Effector memory CD4-positive, alpha-beta T cell (primary cell): ENCODE data around the gene FLVCR1.
A peak's percentile ranks its signal among the peaks of the same experiment; 100 is the strongest.
"Not testable (repeated sequence)": the region's sequence is repeated elsewhere in the genome, so short reads cannot be mapped to it uniquely, and the experiment has no call there.

Source experiments
- DNase-seq, 3 donors: peaks; one replicate each; pipeline ENCODE4 v3.0.0-alpha.2; 2020
- H3K27ac ChIP-seq: 2 replicates; pipeline ENCODE4 v1.7.0; 2013; ENCODE audit warnings: mild to moderate bottlenecking, low read length, moderate library complexity; ENCODE audit not compliant: insufficient read depth, poor library complexity, severe bottlenecking
- H3K27me3 ChIP-seq: replicated peaks from 2 replicates; pipeline ENCODE4 v1.7.0; 2013; ENCODE audit warnings: mild to moderate bottlenecking, low read length; ENCODE audit not compliant: insufficient read depth, control insufficient read depth, poor library complexity, severe bottlenecking
- H3K36me3 ChIP-seq: 2 replicates; pipeline ENCODE4 v1.7.0; 2013; ENCODE audit warnings: mild to moderate bottlenecking, low read length, moderate library complexity; ENCODE audit not compliant: control insufficient read depth, insufficient read depth
- H3K4me1 ChIP-seq: 2 replicates; pipeline ENCODE4 v1.7.0; 2013; ENCODE audit warnings: low read length, mild to moderate bottlenecking; ENCODE audit not compliant: control insufficient read depth, insufficient read depth, poor library complexity, severe bottlenecking
- H3K4me3 ChIP-seq: 2 replicates; pipeline ENCODE4 v1.7.0; 2013; ENCODE audit warnings: low read length, low read depth, mild to moderate bottlenecking; ENCODE audit not compliant: insufficient read depth, poor library complexity, severe bottlenecking
- H3K9me3 ChIP-seq: 2 replicates; pipeline ENCODE4 v1.7.0; 2013; ENCODE audit warnings: mild to moderate bottlenecking, low read length, moderate library complexity; ENCODE audit not compliant: control insufficient read depth

The FLVCR1 gene

DNA sequence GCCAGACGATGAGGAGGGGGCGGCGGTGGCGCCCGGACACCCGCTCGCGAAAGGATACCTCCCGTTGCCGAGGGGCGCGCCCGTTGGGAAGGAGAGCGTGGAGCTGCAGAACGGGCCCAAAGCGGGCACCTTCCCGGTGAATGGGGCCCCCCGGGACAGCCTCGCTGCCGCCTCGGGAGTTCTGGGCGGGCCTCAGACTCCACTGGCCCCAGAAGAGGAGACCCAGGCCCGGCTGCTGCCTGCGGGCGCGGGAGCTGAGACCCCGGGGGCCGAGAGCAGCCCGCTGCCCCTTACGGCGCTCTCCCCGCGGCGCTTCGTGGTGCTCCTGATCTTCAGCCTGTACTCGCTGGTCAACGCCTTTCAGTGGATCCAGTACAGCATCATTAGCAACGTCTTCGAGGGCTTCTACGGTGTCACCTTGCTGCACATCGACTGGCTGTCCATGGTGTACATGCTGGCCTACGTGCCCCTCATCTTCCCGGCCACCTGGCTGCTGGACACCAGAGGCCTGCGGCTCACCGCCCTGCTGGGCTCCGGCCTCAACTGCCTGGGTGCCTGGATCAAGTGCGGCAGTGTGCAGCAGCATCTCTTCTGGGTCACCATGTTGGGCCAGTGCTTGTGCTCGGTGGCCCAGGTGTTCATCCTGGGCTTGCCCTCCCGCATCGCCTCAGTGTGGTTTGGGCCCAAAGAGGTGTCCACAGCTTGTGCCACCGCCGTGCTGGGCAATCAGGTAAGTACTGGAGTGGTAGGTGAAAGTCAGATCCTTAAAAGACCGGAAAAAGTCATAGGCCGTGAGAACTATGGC lies 588 bp downstream of the FLVCR1 start:
- DNase-seq = no peak
- peak overlapping the region; percentile 63 for H3K27ac ChIP-seq
- H3K4me1 ChIP-seq = peaks cover 17% of the 10 kb centered on the region
- peak overlapping the region; percentile 93 for H3K4me3 ChIP-seq
- no peaks in the 10 kb centered on the region for H3K36me3 ChIP-seq
- H3K27me3 ChIP-seq = no peaks in the 10 kb centered on the region
- H3K9me3 ChIP-seq = no peaks in the 10 kb centered on the region

DNA sequence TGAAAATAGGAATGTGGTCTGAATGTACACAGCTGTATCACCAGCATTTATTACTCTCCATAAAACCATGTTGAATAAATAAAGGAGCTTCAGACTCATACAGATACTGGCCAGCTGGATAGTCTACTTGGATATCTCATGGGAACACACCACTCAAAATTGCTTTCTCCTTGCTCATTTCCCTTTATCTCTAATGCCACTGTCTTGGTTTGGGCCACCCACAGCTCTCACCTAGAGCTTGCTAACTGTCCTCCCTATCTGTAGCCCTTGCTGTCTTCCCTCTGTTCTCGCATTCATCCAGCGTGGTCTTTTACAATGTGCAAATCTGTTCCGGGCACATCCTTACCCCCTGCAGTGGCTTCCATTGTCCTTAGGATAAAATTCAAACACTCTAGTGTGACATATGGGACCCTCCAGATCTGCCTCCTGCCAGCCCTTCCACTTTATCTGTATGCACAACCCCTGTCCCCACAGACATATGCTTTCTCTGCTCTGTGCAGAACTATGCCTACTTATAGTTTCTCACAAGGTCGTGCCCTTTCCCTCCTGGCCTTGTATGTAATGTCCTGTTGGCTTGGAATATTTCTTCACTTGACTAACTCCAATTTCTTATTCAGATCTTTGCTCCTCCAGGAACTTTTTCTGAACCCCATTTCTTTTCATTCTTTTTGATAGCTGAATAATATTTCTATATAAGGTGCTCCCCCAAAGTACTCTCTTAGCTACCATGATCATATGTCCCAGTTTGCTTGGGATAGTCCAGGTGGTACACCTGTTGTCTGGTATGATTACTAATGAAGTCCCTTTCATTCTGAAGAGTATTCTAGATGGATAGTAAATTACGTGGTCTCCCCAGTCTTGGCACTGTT lies 2.9 kb downstream of the FLVCR1 start:
- Histone ChIP-seq H3K9me3 (no peaks in the 10 kb centered on the region), H3K27me3 (no peaks in the 10 kb centered on the region), H3K4me3 (no peak overlapping the region), H3K36me3 (no peaks in the 10 kb centered on the region), H3K4me1 (peaks cover 17% of the 10 kb centered on the region), H3K27ac (no peak overlapping the region)
- no peak for DNase-seq

DNA sequence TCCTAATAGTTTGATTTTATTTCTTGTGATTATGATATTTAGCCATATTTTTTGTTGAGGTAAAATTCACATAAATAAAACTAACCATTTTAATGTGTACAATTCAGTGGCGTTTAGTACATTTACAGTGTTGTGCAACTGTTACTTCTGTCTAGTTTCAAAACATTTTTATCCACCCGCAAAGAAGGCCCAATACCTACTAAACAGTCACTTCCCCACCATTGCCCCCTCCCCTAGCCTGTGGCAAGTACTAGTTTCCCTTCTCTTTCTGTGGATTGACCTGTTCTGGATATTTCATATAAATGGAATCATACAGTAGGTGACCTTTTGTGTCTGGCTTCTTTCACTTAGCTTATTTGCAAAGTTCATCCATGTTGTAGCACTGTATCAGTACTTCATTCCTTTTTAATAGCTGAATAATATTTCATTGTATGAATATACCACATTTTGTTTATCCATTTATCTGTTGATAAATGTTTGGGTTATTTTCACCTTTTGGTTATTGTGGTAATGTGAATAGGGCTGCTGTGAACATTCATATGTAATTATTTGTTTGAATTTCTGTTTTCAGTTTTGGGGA lies 4.1 kb downstream of the FLVCR1 start:
- H3K36me3 ChIP-seq = no peaks in the 10 kb centered on the region
- no peak overlapping the region for H3K27ac ChIP-seq
- H3K27me3 ChIP-seq = no peaks in the 10 kb centered on the region
- no peaks in the 10 kb centered on the region for H3K9me3 ChIP-seq
- peaks cover 11% of the 10 kb centered on the region for H3K4me1 ChIP-seq
- no peak overlapping the region for H3K4me3 ChIP-seq
- no peak for DNase-seq

DNA sequence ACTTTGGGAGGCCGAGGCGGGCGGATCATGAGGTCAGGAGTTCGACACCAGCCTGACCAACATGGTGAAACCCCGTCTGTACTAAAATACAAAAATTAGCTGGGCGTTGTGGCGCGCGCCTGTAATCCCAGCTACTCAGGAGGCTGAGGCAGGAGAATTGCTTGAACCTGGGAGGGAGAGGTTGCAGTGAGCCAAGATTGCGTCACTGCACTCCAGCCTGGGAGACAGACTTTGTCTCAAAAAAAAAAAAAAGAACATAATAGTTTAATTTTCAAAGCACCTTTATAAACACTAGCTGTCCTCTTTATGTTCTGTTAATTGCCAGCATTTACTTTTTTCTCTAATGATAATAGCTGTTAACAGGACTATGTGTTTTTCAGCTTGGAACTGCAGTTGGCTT lies 5.3 kb downstream of the FLVCR1 start:
- H3K36me3 ChIP-seq, H3K4me1 ChIP-seq, H3K9me3 ChIP-seq, H3K27me3 ChIP-seq, H3K4me3 ChIP-seq, DNase-seq, H3K27ac ChIP-seq: not testable (repeated sequence)

DNA sequence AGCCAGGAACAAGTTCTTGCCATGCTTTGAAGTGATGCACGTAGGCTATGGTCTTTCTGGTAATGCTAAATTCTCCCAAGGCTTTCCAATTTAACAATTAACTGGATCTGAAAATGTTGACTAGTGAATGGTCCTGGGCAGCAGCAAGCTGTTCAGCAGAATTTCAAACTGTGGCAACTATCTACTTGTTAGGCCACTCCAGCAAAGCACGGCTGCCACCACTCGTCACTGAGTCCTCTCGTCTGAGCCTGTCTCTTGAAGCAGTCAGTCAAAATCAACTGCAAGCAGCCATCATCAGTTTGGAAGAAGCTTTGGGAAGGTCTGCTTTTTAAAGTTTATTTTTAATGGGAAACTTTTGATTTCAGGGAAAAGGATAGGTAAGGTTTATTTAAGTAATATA lies 6.1 kb downstream of the FLVCR1 start:
- Histone ChIP-seq H3K36me3 (no peaks in the 10 kb centered on the region), H3K27ac (no peak overlapping the region)

DNA sequence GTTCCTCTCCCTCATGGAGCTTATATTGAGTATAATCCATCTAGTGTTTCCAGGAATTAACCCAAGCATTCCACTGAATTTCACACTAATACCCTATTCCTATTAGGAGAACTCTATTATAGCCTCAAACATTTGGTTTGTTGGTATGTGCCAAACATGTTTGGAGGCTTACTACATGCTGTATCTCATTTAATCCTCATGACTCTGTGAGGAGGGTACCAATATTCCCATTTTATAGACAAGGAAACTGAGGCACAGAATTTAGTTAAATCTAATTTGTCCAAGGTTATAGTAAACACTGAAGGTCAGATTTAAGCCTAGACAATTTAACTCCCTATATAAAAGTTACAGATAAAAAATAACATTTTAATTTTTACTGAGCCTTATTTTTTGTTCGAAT lies 9.1 kb downstream of the FLVCR1 start:
- Histone ChIP-seq H3K27ac (no peak overlapping the region), H3K4me1 (no peaks in the 10 kb centered on the region), H3K27me3 (no peaks in the 10 kb centered on the region), H3K4me3 (no peak overlapping the region), H3K9me3 (no peaks in the 10 kb centered on the region), H3K36me3 (no peaks in the 10 kb centered on the region)
- DNase-seq = no peak

More for the DNA sequence above, 6.1 kb downstream of the FLVCR1 start:
- DNase-seq = no peak
- Histone ChIP-seq H3K9me3 (no peaks in the 10 kb centered on the region), H3K27me3 (no peaks in the 10 kb centered on the region), H3K4me3 (no peak overlapping the region), H3K4me1 (peaks cover 4% of the 10 kb centered on the region)

DNA sequence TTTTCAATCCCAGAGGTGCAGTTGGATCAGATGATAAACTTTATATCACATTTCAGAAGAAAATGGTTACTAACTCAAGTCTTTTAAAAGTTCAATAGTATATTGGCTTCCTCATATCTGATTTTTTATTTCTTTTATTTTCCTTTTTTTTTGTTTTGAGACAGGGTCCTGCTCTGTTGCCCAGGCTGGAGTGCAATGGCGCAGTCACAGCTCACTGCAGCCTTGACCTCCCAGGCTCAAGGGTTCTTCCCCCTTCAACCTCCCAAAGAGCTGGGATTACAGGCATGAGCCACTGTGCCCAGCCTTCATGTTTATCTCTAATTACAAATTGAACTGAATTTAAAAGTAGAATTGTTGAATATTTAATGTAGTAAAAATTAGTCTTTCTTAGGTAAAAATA lies 13.9 kb downstream of the FLVCR1 start:
- Histone ChIP-seq H3K27ac (no peak overlapping the region), H3K9me3 (no peaks in the 10 kb centered on the region), H3K4me3 (no peak overlapping the region), H3K4me1 (no peaks in the 10 kb centered on the region), H3K36me3 (peaks cover 9% of the 10 kb centered on the region), H3K27me3 (no peaks in the 10 kb centered on the region)
- no peak for DNase-seq

DNA sequence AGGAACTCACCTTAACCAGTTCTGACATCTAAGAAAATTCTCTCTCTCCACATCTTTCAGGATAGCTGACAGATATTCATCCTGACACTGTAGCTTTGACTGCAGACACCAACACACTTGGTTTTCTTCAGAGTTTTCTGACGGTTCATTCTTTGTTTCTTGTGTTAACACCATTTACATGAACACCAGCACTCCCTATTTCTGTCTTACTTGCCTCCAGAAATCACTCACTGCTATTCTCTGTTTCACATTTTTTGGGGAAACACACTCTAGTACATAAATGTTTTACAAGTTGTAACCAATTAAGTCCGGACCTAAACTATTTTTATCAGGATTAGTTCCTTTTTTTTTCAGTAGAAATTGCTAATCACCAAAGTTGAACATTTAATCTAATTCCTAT lies 15.4 kb downstream of the FLVCR1 start:
- H3K4me1 ChIP-seq = no peaks in the 10 kb centered on the region
- DNase-seq = no peak
- no peaks in the 10 kb centered on the region for H3K27me3 ChIP-seq
- H3K9me3 ChIP-seq = no peaks in the 10 kb centered on the region
- no peak overlapping the region for H3K4me3 ChIP-seq
- H3K36me3 ChIP-seq = peaks cover 9% of the 10 kb centered on the region
- H3K27ac ChIP-seq = no peak overlapping the region

DNA sequence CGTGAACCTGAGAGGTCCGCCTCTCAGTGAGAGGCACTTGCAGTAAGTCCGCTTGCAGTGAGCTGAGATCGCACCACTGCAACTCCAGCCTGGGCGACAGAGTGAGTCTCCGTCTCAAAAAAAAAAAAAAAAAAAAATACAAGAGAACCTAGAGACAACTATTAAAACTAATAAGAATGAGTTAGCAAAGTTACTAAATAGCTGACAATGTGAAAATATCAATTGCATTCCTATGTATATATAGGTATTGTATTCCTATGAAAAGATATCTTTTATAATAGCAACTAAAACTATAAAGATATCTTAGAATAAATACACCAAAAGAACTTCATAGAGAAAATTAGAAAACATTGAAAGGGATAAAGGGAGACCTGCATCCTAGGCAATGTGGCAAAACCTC lies 20.3 kb downstream of the FLVCR1 start:
- Histone ChIP-seq H3K36me3 (peaks cover 5% of the 10 kb centered on the region), H3K27ac (no peak overlapping the region), H3K27me3 (no peaks in the 10 kb centered on the region), H3K4me3 (no peak overlapping the region), H3K9me3 (no peaks in the 10 kb centered on the region), H3K4me1 (no peaks in the 10 kb centered on the region)
- no peak for DNase-seq
